HG03520 (cell line): ENCODE measurements around the gene CYP3A4.
"Not testable (repeated sequence)": the region's sequence is repeated elsewhere in the genome, so short reads cannot be mapped to it uniquely, and the experiment has no call there.

Experiments
- ATAC-seq: cut with Tn5 transposase; IDR thresholded peaks from one replicate; pipeline ENCODE4 v1.9.1; 2021; ENCODE audit warnings: mild to moderate bottlenecking, moderate library complexity; ENCODE audit not compliant: unreplicated experiment

The CYP3A4 gene

DNA sequence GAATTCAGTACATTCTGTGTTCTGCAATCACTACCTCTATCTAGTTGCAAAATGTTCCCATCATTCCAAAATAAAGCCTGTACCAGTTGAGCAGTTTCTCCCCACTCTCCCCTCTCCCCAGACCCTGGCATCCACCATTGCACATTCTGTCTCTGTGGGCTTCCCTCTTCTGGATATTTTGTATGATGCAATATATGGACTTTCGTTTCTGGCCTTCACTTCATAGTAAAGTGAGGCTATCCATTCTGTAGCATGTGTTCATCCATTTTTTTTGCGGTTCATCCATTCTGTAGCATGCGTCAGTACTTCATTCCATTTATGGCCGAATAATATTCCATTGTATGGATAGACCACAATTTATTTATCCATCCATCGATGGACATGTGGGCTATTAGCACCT lies 9.5 kb upstream of the CYP3A4 start:
- ATAC-seq: no peak

GRCh38 chr7:99792967-99793366 lies 9.0 kb upstream of the CYP3A4 start:
- no peak for ATAC-seq

GRCh38 chr7:99791667-99792369 lies 7.8 kb upstream of the CYP3A4 start:
- no peak for ATAC-seq

GRCh38 chr7:99791021-99791420 lies 7.0 kb upstream of the CYP3A4 start:
- no peak for ATAC-seq

DNA sequence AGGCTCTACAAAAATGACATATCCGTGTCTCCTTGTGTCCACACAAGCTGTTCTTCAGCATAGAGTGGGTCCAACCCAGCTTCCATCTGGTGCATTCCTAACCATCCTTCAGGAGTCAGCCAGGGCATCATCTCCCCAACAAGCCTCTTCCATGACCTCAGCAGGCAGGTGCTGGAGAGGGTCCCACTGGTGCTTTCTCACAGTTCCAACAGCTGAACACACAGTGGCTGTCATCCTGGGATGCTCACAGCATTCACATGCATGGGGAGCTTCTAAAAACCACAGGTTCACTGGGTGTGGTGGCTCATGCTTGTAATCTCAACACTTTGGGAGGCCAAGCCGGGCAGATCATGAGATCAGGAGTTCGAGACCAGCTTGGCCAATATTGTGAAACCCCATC lies 6.4 kb upstream of the CYP3A4 start:
- no peak for ATAC-seq

DNA sequence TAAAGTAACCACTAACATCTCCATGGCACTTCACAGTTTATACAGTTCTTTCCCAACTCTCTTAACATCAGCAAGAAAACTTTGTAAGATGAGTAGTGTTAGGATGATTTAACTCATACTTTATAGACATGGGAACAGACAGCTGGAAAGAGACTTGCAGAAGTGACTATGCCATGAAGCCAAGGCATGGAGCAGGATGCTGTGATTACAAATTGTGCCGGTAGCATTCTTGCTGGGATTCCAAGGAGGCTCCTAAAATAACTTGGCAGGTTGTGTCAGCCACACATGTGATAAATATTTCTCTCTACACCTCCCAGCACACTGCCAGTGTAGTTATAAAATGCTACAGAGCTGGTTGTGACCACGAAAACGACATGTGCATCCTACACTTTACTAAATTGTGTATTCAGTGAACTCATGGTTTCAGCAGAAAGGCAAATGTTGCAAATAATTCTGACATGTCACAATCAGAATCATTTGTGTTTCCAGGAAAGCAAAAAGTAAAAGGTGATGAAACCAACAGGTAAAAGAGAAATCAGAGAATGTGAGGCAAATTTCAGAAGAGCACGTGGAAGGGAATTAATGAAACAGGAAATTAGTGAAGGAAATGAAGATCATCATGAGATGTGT lies 5.6 kb upstream of the CYP3A4 start:
- ATAC-seq: no peak

DNA sequence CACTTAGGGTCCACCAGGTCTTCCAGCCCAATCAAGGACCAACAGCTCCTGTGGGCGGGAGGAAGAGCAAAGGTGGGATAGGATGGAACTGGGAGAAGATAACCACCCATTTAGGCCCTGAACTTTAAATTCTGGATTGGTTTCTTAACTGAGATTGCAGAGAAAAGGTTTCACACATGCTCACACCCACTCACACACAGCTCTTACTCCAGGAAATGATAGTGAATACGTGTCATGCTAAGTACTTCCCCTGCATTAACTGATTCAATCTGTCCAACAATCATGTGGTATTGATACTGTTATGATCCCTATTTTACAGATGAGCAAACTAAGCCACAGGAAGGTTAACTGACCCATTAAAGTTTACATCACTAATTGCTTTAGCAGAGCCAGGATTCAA lies 4.6 kb upstream of the CYP3A4 start:
- ATAC-seq: no peak

DNA sequence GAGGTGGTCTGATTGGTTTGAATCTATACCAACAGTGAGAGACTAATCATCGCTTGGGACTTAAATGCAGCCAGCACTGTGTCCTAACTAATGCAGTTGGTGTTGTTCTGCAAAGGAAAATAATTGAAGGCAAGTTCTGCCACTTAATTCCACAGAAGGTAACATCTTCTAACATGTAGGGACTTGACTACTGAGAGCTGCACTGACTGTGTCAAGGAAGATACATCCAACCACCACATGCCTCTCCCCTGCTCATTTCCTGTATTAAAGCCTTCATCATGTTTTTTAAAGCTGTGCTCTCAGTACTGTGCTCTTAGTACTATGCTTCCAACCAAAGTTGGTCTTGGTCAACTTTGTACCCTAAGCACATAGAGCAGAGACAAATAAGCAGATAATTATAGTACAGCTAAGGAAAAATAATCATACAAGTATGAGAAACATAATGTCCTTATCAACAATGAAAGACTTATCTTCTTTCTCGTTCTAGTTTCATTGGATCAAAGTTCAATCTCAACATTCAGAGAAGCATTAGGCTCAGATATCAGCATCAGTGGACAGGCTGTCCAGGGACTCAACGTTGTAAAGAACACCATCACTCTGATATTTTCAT lies 2.8 kb upstream of the CYP3A4 start:
- ATAC-seq: no peak

DNA sequence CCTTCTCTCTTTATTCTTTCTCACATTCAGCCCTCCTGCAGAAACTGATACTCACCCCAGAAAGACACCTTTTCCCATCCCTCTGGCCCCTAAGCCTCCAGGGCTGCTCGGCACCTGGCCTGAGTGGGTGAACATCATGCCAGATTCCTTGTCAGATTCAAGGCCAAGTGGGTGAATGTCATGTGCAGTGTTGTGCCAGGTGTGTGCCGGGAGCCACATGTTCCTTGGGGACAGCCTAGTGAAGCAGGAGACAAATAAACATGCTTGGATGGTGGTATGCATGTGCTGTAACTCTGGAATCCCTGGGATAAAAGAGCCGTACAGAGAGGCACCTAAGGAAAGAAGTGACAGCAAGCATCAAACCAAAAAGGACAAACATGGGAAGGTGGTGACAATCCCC lies 1.7 kb upstream of the CYP3A4 start:
- ATAC-seq: not testable (repeated sequence)

DNA sequence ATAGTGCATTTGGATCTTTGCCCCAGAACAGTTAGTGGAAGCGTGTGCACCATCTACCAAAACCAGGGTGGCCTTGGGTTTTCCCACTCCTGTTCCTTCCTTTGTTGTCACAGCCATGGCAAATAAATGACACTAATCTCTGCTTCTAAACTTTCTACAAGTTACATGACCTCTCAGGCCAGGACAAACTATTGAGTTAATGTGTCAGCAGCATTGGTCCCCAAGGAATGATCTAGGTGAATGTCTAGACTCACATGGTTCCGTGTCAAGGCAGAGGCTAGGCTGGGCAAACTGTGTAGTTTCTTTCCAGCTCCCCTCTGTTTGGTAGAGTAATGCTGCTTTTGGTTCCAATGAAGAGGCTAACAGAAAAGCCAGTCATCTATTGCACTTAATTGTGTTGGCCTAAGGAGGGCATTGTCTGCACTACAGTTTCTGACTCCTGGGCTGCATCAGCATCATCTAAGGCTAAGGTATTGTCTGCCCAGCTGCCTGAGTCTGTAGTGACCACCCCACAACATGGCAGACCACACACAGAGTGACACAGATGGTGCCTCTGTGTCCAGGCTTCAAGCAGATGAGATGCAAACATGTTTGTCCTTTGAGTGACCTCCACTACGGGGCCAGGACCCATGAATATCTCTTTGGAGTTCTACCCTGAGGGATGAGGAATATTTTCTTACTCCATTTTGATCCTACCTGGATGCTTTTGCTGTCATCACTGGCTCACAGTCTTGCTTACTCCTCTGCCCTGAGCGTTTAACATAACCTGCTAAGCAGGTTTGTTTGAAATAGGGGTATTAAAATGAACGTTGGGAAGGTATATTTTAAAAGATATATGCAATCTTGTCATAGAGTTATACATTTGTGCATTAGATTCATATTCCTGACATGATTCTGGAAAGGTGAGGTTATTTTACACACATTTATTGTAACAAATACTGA lies 1.7 kb downstream of the CYP3A4 start:
- no peak for ATAC-seq

DNA sequence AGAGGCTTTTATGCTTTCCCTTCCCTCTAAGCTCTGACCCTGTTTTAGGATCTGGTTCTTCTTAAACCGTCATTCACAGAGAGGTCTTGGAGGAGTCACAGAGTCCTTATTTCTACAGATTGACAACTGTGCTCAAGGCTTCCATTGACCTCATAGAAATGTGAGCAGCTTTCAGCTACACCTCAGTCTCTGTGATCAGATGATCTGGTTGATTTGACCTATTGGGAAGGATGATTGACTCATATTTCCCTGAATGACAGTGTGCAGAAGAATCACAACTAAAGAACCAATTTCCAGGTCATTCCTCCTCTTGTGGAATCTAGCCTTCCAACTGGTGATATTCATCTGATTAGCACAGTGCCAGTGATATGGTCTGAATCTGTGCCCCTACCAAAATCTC lies 3.4 kb downstream of the CYP3A4 start:
- no peak for ATAC-seq

DNA sequence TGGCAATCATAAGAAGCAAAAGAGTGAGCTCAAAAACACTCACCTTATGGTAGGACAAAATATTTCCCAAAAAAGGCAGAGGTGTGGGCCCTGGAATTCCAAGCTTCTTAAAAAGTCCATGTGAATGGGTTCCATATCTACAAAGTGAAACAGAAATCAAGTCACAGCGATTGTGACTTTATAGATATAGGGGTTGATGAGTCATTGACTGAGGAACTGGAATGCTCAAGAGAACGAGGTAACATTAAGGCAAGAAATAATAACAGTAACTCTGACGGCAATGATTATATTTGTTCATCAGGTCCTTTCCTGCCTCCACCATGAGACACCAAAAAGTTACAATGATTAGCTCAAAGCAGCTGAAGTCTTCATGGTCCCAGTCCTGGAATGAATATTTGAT lies 4.0 kb downstream of the CYP3A4 start:
- ATAC-seq: no peak

DNA sequence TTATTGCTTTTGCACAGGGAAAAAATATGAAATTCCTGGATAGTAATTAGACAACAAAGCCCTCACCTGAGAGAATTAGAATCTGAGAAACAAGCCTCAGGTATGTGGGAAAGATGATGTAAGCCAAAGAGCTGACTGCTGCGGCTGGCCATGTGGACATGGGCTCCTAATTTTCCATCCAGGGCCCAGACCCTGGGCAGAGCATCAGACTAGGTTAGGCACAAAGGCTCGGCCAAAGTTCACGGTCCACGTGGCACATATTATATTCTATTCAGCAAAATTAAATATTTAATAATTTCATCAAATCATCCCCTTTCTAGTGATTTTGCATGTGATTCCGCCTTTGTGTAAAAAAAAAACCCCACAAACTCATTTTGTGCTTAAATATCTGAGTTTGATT lies 5.1 kb downstream of the CYP3A4 start:
- no peak for ATAC-seq

GRCh38 chr7:99773395-99773794 lies 10.6 kb downstream of the CYP3A4 start:
- not testable (repeated sequence) for ATAC-seq

DNA sequence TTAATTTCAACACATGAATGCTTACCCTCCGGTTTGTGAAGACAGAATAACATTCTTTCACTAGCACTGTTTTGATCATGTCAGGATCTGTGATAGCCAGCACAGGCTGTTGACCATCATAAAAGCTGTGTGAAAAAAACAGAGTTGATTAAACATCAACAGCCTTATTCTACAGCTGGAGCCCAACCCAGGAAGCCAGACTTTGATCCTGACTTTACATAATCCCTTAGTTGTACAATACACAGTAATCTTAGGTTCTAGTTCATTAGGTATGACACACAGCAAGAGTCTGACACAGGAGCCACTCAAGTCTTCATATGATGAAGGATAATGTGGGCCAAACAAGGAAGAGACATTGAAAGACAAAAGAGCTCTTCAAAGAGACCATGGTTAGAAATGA lies 11.4 kb downstream of the CYP3A4 start:
- no peak for ATAC-seq

DNA sequence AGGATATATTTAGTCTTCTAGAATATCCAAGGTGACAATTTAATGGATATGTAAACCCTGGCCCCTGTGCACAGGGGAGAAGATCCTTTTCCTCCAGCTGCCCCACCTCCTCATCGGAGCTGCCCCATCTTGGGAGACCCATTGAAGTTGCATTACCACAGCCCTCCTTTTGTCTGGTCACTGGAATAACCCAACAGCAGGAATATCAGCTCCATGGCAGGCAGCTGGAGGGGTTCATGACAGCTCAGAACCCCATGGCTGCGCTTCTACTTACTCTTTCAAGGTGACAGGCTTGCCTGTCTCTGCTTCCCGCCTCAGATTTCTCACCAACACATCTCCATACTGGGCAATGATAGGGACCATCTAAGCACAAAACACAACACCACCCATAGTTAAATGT lies 14.5 kb downstream of the CYP3A4 start:
- not testable (repeated sequence) for ATAC-seq

DNA sequence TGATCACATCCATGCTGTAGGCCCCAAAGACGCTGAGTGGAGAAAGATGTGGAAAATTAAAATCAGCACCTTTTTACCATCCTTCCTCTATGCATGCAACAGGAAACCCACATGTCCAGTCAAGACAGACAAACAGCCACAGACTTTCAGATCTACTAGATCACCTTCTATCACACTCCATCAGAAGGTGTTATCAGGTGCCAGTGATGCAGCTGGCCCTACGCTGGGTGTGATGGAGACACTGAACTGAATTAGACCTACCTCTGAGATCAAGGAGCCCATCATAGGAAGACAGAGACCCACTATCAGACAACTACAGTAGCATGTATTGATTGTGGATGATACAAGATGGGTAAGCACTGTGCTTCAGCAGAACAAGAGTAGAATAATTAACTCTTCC lies 15.5 kb downstream of the CYP3A4 start:
- no peak for ATAC-seq

GRCh38 chr7:99767662-99768061 lies 16.3 kb downstream of the CYP3A4 start:
- peak; percentile 55 for ATAC-seq

- no peak for ATAC-seq
Measured at GRCh38 chr7:99766484-99767099, 17.4 kb downstream of the CYP3A4 start.

DNA sequence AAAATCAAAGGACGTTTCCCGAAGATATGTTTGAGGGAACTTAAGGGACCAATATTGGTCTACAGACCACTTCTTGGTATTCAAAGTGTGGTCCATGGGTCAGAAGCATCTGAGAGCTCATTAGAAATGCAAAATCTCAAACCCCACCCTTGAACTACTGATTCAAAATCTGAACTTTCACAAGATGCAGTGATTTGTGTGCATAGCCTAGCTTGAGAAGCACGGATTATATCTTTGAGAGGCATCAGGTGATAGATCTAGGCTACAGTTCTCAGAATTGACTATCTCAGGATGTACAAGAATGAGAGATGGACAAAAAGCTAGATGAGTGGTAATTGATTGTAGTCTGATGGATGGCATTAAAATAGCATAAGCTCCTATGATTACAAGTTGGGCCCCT lies 19.5 kb downstream of the CYP3A4 start:
- ATAC-seq: no peak
